Kidney epithelial cell (primary cell): ENCODE data around the gene ETFDH. TPM values are rescaled to one million over a fixed set of nuclear protein-coding genes. Genes with fewer than 3 reads are reported as not detected.
"Not testable (repeated sequence)": the region's sequence is repeated elsewhere in the genome, so short reads cannot be mapped to it uniquely, and the experiment has no call there.

ENCODE experiments used
- DNase-seq: peaks from one replicate; pipeline ENCODE4 v3.0.0-alpha.2; 2010; ENCODE audit warnings: low read depth
- H3K27me3 ChIP-seq: 2 replicates; pipeline ENCODE4 v1.6.0; 2011; ENCODE audit warnings: low read length; ENCODE audit not compliant: control insufficient read depth, insufficient read depth
- H3K36me3 ChIP-seq: 2 replicates; pipeline ENCODE4 v1.5.1; 2011; ENCODE audit warnings: low read length; ENCODE audit not compliant: control insufficient read depth, insufficient read depth
- H3K4me3 ChIP-seq: 2 replicates; pipeline ENCODE4 v1.5.1; 2011; ENCODE audit warnings: low read depth, mild to moderate bottlenecking, control low read depth, low read length
- CTCF ChIP-seq: IDR thresholded peaks from 2 replicates; pipeline ENCODE4 v1.5.1; 2011; ENCODE audit warnings: mild to moderate bottlenecking, moderate library complexity, low read length, control low read depth, inconsistent platforms; ENCODE audit not compliant: insufficient read depth, poor library complexity, severe bottlenecking
- total RNA-seq: library from RNA; depleted of rRNA; stranded (reverse); fragments of >200 nt; gene quantifications from 2 replicates; pipeline ENCODE4 v1.2.3, GENCODE V29; 2015

The ETFDH gene
- total RNA-seq, 1 donor from 2014 or later = 10.5 TPM

GRCh38 chr4:158754385-158755180, 82.5 kb downstream of the ETFDH start:
- Histone ChIP-seq H3K4me3 (no peak overlapping the region), H3K36me3 (no peaks in the 10 kb centered on the region), H3K27me3 (no peaks in the 10 kb centered on the region)
- TF ChIP-seq CTCF = no peak
- no peak for DNase-seq

DNA sequence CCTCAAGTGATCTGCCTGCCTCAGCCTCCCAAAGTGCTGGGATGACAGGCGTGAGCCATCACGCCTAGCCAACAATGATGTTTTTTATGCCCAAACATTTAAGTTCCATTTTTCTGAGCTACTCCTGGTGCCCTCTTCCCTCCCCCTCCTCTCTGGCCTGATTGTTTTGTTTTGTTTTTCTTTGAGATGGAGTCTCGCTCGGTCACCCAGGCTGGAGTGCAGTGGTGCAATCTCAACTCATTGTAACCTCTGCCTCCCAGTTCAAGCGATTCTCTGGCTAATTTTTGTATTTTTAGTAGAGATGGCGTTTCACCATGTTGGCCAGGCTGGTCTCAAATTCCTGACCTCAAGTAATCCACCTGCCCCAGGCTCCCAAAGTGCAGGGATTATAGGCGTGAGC, 83.7 kb downstream of the ETFDH start:
- not testable (repeated sequence) for H3K27me3 ChIP-seq, DNase-seq, H3K36me3 ChIP-seq, H3K4me3 ChIP-seq

- no peak for DNase-seq
- no peak for TF ChIP-seq CTCF
- Histone ChIP-seq H3K4me3 (no peak overlapping the region), H3K27me3 (no peaks in the 10 kb centered on the region), H3K36me3 (no peaks in the 10 kb centered on the region)
Measured at GRCh38 chr4:158756588-158756987, 84.5 kb downstream of the ETFDH start.

GRCh38 chr4:158758142-158758541, 86.0 kb downstream of the ETFDH start:
- no peak overlapping the region for H3K4me3 ChIP-seq
- TF ChIP-seq CTCF = no peak
- H3K36me3 ChIP-seq = no peaks in the 10 kb centered on the region
- H3K27me3 ChIP-seq = no peaks in the 10 kb centered on the region
- no peak for DNase-seq

- no peak for DNase-seq
- Histone ChIP-seq H3K4me3 (no peak overlapping the region), H3K36me3 (no peaks in the 10 kb centered on the region), H3K27me3 (no peaks in the 10 kb centered on the region)
- TF ChIP-seq CTCF = no peak
Measured at GRCh38 chr4:158758703-158759102, 86.6 kb downstream of the ETFDH start.

Other genes starting within 250 kb of the ETFDH start
- not detected in 2 replicates for gene RXFP1, start 150.4 kb upstream of the ETFDH start, total RNA-seq
- gene C4orf46, start 409 bp upstream of the ETFDH start, total RNA-seq = 14.1 and 16.6 TPM in 2 replicates
- gene PPID, start 51.1 kb downstream of the ETFDH start, total RNA-seq = 37.6 and 40.8 TPM in 2 replicates
- gene FNIP2, start 96.7 kb downstream of the ETFDH start, total RNA-seq = 41.8 and 44.2 TPM in 2 replicates